GM12878 (cell line): ENCODE data around the gene PDGFA. TPM values are rescaled to one million over a fixed set of nuclear protein-coding genes. Genes with fewer than 3 reads are reported as not detected.

Experiments used
- ATAC-seq: fragments of 200-7000 bp; cut with Tn5 transposase; 3 replicates; pipeline ENCODE4 v1.9.1; 2020; ENCODE audit warnings: mild to moderate bottlenecking, moderate library complexity
- BruUV-seq: library from RNA; stranded (reverse); fragments of 400-500 nt; replicated peaks from 2 replicates; lab custom pipeline; 2021; lab: Mats Ljungman, UMichigan
- CTCF ChIA-PET: fragments of 300-600 bp; sonication (Branson Sonifier 250); formaldehyde crosslinking; extraction: SDS; loops from one replicate; lab custom pipeline; 2021; ENCODE audit warnings: inconsistent platforms; lab: Yijun Ruan, JAX
- POLR2A ChIA-PET: fragments of 350-600 bp; formaldehyde crosslinking; extraction: SDS; loops from one replicate; lab custom pipeline; 2021; ENCODE audit warnings: inconsistent platforms; lab: Charles Lee
- RAD21 ChIA-PET: fragments of 300-600 bp; sonication (Branson Sonifier 250); formaldehyde crosslinking; loops from one replicate; lab custom pipeline; 2023; ENCODE audit warnings: antibody characterized with exemption; ENCODE audit not compliant: unreplicated experiment; lab: Charles Lee
- SMC1A ChIA-PET: fragments of 300-600 bp; sonication (Branson Sonifier 250); formaldehyde crosslinking; loops from one replicate; lab custom pipeline; 2023; ENCODE audit not compliant: unreplicated experiment, uncharacterized antibody; lab: Charles Lee
- DNase-seq: peaks from one replicate; pipeline ENCODE4 v3.0.0-alpha.2; 2011; ENCODE audit warnings: low read depth, low spot score
- FAIRE-seq: peaks from 3 replicates; lab custom pipeline; 2011; peaks lifted over from hg19 to GRCh38; lab: Jason Lieb, UNC
- H2AFZ ChIP-seq: 2 replicates; pipeline ENCODE4 v1.6.0; 2011; ENCODE audit warnings: low read depth, low read length, control low read depth; ENCODE audit not compliant: control insufficient read depth
- H3K27ac ChIP-seq: 2 replicates; pipeline ENCODE4 v1.5.1; 2011; ENCODE audit warnings: control low read depth; ENCODE audit not compliant: control insufficient read depth, insufficient read depth
- H3K27me3 ChIP-seq, 2 experiments: replicated peaks in 1 of 2; 2 replicates each; pipeline versions ENCODE4 v1.6.0 to v1.6.1; 2011; ENCODE audit warnings: low read length in 1 of 2; ENCODE audit not compliant: control insufficient read depth in 2 of 2, insufficient read depth in 2 of 2
- H3K36me3 ChIP-seq, 2 experiments: 2 replicates each; pipeline ENCODE4 v1.5.1; 2011; ENCODE audit warnings: low read length in 1 of 2; ENCODE audit not compliant: control insufficient read depth in 2 of 2, insufficient read depth in 2 of 2
- H3K4me1 ChIP-seq: 2 replicates; pipeline ENCODE4 v1.6.1; 2011; ENCODE audit warnings: mild to moderate bottlenecking, low read length, moderate library complexity, mixed read lengths; ENCODE audit not compliant: control insufficient read depth, insufficient read depth
- H3K4me2 ChIP-seq: 2 replicates; pipeline ENCODE4 v1.6.0; 2011; ENCODE audit warnings: control low read depth; ENCODE audit not compliant: control insufficient read depth, insufficient read depth
- H3K4me3 ChIP-seq: fragments of 200-600 bp; sonication (generic); 2 replicates; pipeline ENCODE4 v1.5.1; 2016
- H3K79me2 ChIP-seq: 2 replicates; pipeline ENCODE4 v1.6.0; 2011; ENCODE audit warnings: low read length; ENCODE audit not compliant: control insufficient read depth, insufficient read depth
- H3K9ac ChIP-seq: 2 replicates; pipeline ENCODE4 v1.8.0; 2011; ENCODE audit warnings: low read length, control low read depth, mixed read lengths; ENCODE audit not compliant: control insufficient read depth, insufficient read depth
- H3K9me3 ChIP-seq: replicated peaks from 3 replicates; pipeline ENCODE4 v1.5.1; 2011; ENCODE audit warnings: mild to moderate bottlenecking, low read length; ENCODE audit not compliant: control insufficient read depth, insufficient read depth
- H4K20me1 ChIP-seq: 2 replicates; pipeline ENCODE4 v1.6.0; 2011; ENCODE audit not compliant: control insufficient read depth, insufficient read depth
- ATF7 ChIP-seq: fragments of 450-650 bp; IDR thresholded peaks from 2 replicates; pipeline ENCODE4 v1.6.1; 2016; ENCODE audit warnings: low read depth, mild to moderate bottlenecking
- FOXK2 ChIP-seq: fragments of 450-650 bp; IDR thresholded peaks from 2 replicates; pipeline ENCODE4 v1.6.1; 2017; ENCODE audit warnings: mild to moderate bottlenecking, moderate library complexity
- GABPA ChIP-seq: IDR thresholded peaks from 2 replicates; pipeline ENCODE4 v1.6.1; 2014; ENCODE audit warnings: antibody characterized with exemption, low read depth, mild to moderate bottlenecking, inconsistent platforms
- HCFC1 ChIP-seq: fragments of 150-350 bp; IDR thresholded peaks from 2 replicates; pipeline ENCODE4 v1.6.1; 2014; ENCODE audit warnings: low read length
- KAT2A ChIP-seq: conservative IDR thresholded peaks from 2 replicates; pipeline ENCODE4 v1.6.1; 2011; ENCODE audit warnings: low read depth, low read length; ENCODE audit not compliant: control insufficient read depth
- LARP7 ChIP-seq: fragments of 450-650 bp; IDR thresholded peaks from 2 replicates; pipeline ENCODE4 v1.6.1; 2017; ENCODE audit warnings: mild to moderate bottlenecking
- NR2C1 ChIP-seq: fragments of 450-650 bp; IDR thresholded peaks from 2 replicates; pipeline ENCODE4 v1.6.1; 2017; ENCODE audit warnings: antibody characterized with exemption, mild to moderate bottlenecking, moderate library complexity
- NRF1 ChIP-seq: conservative IDR thresholded peaks from 2 replicates; pipeline ENCODE4 v1.6.1; 2011; ENCODE audit warnings: mild to moderate bottlenecking, low read depth, low read length, improper control_type of control experiment
- PBX3 ChIP-seq: IDR thresholded peaks from 2 replicates; pipeline ENCODE4 v1.6.1; 2011; ENCODE audit warnings: mild to moderate bottlenecking, low read depth, low read length, moderate library complexity; ENCODE audit not compliant: insufficient replicate concordance
- POLR2A ChIP-seq: IDR thresholded peaks from 2 replicates; pipeline ENCODE4 v1.6.1; 2011; ENCODE audit warnings: low read depth, mild to moderate bottlenecking, low read length
- RB1 ChIP-seq: fragments of 450-650 bp; formaldehyde crosslinking; IDR thresholded peaks from 2 replicates; pipeline ENCODE4 v1.6.1; 2017; ENCODE audit warnings: mild to moderate bottlenecking, borderline replicate concordance
- RCOR1 ChIP-seq: conservative IDR thresholded peaks from 2 replicates; pipeline ENCODE4 v1.6.1; 2012; ENCODE audit warnings: low read depth, low read length, improper control_type of control experiment
- RUNX3 ChIP-seq: IDR thresholded peaks from 2 replicates; pipeline ENCODE4 v1.6.1; 2012; ENCODE audit warnings: low read length, inconsistent platforms
- SUZ12 ChIP-seq: fragments of 200-600 bp; sonication (generic); IDR thresholded peaks from one replicate; pipeline ENCODE4 v1.6.1; 2018; ENCODE audit warnings: antibody characterized with exemption, mild to moderate bottlenecking; ENCODE audit not compliant: unreplicated experiment
- TCF7 ChIP-seq: IDR thresholded peaks from 2 replicates; pipeline ENCODE4 v1.6.1; 2014; ENCODE audit warnings: antibody characterized with exemption, borderline replicate concordance
- YBX1 ChIP-seq: fragments of 450-650 bp; IDR thresholded peaks from 2 replicates; pipeline ENCODE4 v1.6.1; 2016; ENCODE audit warnings: antibody characterized with exemption
- WGBS: methylation state at CpG from one replicate; pipeline ENCODE4 v1.1.6; 2016; ENCODE audit warnings: low lambda C conversion rate; ENCODE audit not compliant: insufficient replicate concordance, insufficient coverage; ENCODE audit errors: missing lambda C conversion rate; 5-methylcytosine and 5-hydroxymethylcytosine counted together
- in situ Hi-C: fragments of 300-500 bp; cut with MboI; formaldehyde crosslinking; loops from 9 replicates; pipeline ENCODE4 v1.14.3; 2018; ENCODE audit warnings: mixed read lengths
- intact Hi-C: fragments of 100-400 bp; cut with micrococcal nuclease; formaldehyde crosslinking; loops from one replicate; pipeline ENCODE4 v1.14.2; 2022; ENCODE audit not compliant: unreplicated experiment
- polyA plus RNA-seq, 11 experiments: library from polyadenylated mRNA; depleted of rRNA in 4 of 11; unstranded in 6 of 11; stranded (reverse) in 5 of 11; fragments of >200 nt; fragmentation: Nextera tagmentation in 4 of 11; fragmentation: Illumina TruSeq in 1 of 11; extraction: Ambion mirVana in 4 of 11; extraction: Trizol in 1 of 11; gene quantifications; 1 replicate in 1 of 11; 2 replicates in 10 of 11; pipeline versions ENCODE4 v1.2.1 to v1.2.3, GENCODE V29; 2011 to 2016; ENCODE audit warnings: inconsistent platforms in 2 of 11, missing spikeins in 2 of 11, low read depth in 1 of 11
- total RNA-seq, 4 experiments: library from RNA; depleted of rRNA in 3 of 4; stranded (reverse); fragments of >200 nt in 3 of 4; fragmentation: Illumina TruSeq in 1 of 4; extraction: Trizol in 1 of 4; gene quantifications; 2 replicates each; pipeline versions ENCODE4 v1.2.1 to v1.2.3, GENCODE V29; 2013 to 2021
- TF ChIP-seq, protein P1 (sequence below): fragments of 150-350 bp; IDR thresholded peaks from 2 replicates; pipeline ENCODE4 v1.6.1; 2014; ENCODE audit warnings: mild to moderate bottlenecking, low read depth, low read length

PDGFA gene
- total and polyA plus RNA-seq, 10 of the 15 experiments (the other 5 are each of a cell fraction or from before 2014, with no cell fraction given), result 2.5 to 10.0 (median 5.6) TPM

DNA sequence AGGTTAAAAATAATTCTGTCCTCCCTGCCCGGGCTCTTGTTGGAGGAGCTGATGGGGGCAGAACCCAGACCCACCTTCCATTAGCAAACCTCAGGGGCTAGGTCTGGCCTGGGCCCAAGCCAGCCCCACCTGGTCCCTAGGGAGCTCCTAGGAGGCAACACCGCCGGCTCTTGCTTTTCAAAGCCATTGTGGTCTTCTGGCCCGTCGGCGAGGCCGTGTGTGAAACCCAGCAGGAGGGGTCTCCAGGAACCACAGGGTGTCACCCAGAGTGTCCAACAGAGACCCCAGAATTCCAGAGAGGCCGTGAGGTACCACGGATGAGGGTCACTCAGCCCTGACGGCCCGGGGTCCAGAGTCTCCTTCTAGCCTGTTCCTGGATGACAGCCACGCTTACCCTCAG, 16.6 kb upstream of the PDGFA start (continued):
- no peak for TF ChIP-seq TCF7
- TF ChIP-seq FOXK2, result no peak
- TF ChIP-seq GABPA, result no peak
- no peak for TF ChIP-seq PBX3
- no peak for TF ChIP-seq RUNX3
- TF ChIP-seq YBX1, result no peak
- TF ChIP-seq NR2C1, result no peak

GRCh38 chr7:534959-535358, 15.3 kb upstream of the PDGFA start:
- no peak overlapping the region for H3K4me2 ChIP-seq
- no peak overlapping the region for H3K9ac ChIP-seq
- in situ Hi-C loops, result no loop called here
- WGBS, result 70% methylated on average over 9 of the region's 10 CpGs
- no peak overlapping the region for H2AFZ ChIP-seq
- H3K79me2 ChIP-seq, result no peaks in the 10 kb centered on the region
- no peaks in the 10 kb centered on the region; the same call in 2 of the 3 replicates for H3K9me3 ChIP-seq
- POLR2A ChIA-PET, result interaction anchor here (0.5 kb wide), 1 partner anchor 837 kb away, joined by 4 read pairs; no protein-coding TSS in a partner anchor
- BruUV-seq, result no TSS peak
- H3K4me1 ChIP-seq, result peaks cover 8% of the 10 kb centered on the region
- SMC1A ChIA-PET, result no interaction called here
- ATAC-seq (no peak), DNase-seq (no peak), FAIRE-seq (no peak)
- no peak overlapping the region for H3K4me3 ChIP-seq
- no peaks in the 10 kb centered on the region for H3K36me3 ChIP-seq
- RAD21 ChIA-PET, result no interaction called here
- no peak for TF ChIP-seq SUZ12
- TF ChIP-seq TCF7, result no peak
- TF ChIP-seq HCFC1, result no peak
- TF ChIP-seq, protein P1, sequence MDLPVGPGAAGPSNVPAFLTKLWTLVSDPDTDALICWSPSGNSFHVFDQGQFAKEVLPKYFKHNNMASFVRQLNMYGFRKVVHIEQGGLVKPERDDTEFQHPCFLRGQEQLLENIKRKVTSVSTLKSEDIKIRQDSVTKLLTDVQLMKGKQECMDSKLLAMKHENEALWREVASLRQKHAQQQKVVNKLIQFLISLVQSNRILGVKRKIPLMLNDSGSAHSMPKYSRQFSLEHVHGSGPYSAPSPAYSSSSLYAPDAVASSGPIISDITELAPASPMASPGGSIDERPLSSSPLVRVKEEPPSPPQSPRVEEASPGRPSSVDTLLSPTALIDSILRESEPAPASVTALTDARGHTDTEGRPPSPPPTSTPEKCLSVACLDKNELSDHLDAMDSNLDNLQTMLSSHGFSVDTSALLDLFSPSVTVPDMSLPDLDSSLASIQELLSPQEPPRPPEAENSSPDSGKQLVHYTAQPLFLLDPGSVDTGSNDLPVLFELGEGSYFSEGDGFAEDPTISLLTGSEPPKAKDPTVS, result no peak
- no peak for TF ChIP-seq RB1
- TF ChIP-seq NRF1, result no peak
- no peak for TF ChIP-seq LARP7
- TF ChIP-seq KAT2A, result no peak
- TF ChIP-seq POLR2A, result no peak
- TF ChIP-seq RCOR1, result no peak
- no peak for TF ChIP-seq ATF7
- TF ChIP-seq, all 136 proteins: peak for 0
- no peaks in the 10 kb centered on the region for H4K20me1 ChIP-seq
- H3K27me3 ChIP-seq, result no peaks in the 10 kb centered on the region
- no peak overlapping the region for H3K27ac ChIP-seq
- intact Hi-C loops, result no loop called here
- CTCF ChIA-PET, result no interaction called here
